GM18508 (cell line): ENCODE data around the gene THSD7A.

Experiments used
- ATAC-seq: cut with Tn5 transposase; IDR thresholded peaks from one replicate; pipeline ENCODE4 v1.9.1; 2021; ENCODE audit warnings: moderate number of reproducible peaks; ENCODE audit not compliant: insufficient read depth, unreplicated experiment

The THSD7A gene

DNA sequence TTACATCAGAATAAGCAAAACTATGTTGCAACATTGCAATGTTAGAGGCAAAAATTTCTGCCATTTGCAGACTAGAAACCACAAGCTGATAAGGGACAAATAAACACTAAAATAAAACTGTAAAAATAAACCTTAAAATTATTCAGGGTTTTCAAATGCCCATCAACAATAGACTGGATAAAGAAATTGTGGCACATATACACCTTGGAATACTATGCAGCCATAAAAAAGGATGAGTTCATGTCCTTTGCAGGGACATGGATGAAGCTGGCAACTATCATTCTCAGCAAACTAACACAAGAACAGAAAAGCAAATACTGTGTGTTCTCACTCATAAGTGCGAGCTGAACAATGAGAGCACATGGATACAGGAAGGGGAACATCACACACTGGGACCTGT is 473.4 kb downstream of the THSD7A start:
- no peak for ATAC-seq

DNA sequence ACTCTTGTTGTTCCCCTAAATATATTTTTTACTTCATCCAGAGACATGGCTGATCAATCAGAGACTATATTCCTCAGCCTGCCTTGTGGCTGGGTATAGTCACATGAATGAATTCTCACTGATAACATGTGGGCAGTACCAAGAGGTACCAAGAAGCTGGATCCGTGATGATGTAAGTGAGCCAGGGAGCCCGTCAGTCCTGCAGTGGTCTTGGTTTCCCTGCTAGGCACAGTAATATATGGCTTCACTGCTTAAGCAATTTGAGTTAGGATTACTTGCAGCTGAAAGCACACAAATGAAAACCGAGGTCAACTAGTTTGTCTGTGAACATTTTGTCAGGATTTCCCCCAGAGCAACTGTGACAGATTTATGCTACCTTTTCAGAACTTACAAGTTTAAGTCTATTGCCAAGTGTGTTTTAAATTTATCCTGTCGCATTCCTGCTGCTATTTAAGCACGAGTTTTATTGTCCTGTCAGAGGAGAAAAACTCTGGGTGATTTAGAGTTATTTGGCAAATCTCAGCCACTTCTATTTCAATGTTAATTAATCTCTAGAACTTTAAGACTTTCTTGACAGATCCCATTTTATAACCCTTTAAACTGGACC is 476.5 kb downstream of the THSD7A start:
- ATAC-seq = no peak

GRCh38 chr7:11346302-11346701 is 485.7 kb downstream of the THSD7A start:
- ATAC-seq = no peak

DNA sequence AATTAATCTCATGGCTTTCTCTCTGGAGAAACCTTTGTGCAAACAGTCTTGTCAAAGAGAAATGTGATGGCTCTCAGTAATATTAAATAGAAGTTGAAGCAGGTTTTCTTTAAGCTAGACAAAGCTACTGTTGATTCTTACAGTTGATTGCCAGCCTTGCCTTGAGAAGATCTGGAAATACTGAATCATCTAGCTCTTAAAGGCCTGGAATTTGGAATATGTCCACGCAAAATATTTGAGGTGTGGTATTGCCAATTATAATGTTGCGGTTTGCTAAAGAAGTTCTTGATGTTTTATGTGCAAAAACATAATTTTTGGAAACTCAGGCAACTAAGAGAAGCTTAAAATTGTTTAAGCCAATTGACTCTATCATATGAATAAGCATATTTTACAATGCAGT is 486.4 kb downstream of the THSD7A start:
- ATAC-seq = no peak

DNA sequence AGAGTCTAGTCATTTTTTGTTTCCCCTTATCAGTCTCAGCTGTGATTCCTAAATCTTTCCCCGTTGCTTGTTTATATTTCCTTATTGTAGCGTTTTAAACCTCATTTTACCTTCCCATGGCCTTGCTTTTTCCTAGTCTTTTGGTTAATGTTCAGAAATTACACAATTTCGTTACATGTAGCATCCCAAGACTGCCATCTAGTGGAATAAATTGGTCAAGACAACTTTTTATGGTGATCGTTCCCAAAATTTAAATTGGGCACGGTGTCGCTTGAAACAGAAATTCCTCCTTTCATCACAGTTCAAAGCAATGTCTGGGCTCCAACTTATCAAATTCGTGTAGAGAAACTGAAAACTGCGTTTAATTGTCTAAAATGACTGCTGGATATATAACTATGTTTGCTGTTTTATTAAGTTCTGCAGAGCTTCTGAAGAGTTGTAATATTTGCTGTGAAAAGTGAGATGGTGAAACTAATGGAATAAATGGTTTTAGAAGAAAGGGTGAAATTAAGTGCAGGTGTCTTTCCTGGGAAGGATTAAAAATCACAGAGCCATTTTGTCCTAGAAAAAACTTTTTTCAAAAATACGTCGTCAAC is 488.1 kb downstream of the THSD7A start:
- ATAC-seq = no peak

GRCh38 chr7:11343136-11343535 is 488.9 kb downstream of the THSD7A start:
- no peak for ATAC-seq

DNA sequence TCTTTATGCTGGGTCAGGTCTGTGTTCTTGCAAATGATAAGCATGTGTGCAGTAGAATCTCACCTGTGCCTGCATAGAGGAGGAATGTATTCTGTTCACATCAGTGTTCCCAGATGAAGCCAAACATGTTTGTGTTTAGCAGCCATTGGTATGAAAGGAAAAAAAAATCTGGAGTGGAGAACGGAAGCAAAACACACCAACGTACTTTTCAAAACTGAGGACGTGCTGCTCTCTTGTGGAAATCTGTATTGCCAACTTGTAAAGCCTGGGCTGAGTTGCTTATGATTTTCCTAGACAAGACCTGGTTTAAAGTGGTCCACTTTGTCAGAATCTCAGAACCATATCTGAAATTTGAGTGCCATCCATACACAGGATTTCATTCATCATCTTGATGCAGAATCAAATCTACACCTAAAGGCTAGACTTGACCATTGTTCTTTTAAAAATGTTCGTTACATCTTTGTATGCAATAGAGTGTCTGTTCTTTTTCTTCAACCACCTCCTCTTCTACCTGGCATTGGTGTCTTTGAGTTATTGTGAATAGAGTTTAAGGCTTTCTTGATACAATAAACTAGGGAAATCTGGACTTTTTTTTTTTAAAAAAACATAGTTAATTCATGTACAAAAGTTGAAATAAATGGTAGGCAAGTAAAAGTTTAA is 490.6 kb downstream of the THSD7A start:
- no peak for ATAC-seq

DNA sequence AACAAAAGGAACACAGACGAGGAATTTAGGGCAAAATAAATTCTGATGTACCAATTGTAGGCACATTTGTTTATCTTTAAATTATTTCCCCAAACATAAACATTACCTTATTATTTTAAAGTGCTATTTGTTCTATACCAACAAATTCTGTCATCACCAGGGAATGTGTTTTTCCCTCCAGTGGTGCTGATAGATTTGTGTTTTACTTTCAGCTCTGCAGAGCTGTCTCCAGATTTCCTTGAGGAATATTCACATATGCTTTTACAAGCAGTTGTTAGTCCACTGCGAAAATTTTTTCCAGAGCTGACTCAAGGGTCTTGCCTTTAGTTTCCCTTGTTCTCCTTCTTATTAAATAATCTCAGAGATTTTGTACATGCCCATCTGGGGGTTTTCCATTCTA is 495.6 kb downstream of the THSD7A start:
- ATAC-seq = no peak

- no peak for ATAC-seq
Observed at GRCh38 chr7:11335947-11336346, 496.1 kb downstream of the THSD7A start.

- ATAC-seq = peak; percentile 29
Observed at GRCh38 chr7:11332865-11333228, 499.2 kb downstream of the THSD7A start.

- ATAC-seq = peak; percentile 90
Observed at GRCh38 chr7:11332186-11332864, 499.7 kb downstream of the THSD7A start.

DNA sequence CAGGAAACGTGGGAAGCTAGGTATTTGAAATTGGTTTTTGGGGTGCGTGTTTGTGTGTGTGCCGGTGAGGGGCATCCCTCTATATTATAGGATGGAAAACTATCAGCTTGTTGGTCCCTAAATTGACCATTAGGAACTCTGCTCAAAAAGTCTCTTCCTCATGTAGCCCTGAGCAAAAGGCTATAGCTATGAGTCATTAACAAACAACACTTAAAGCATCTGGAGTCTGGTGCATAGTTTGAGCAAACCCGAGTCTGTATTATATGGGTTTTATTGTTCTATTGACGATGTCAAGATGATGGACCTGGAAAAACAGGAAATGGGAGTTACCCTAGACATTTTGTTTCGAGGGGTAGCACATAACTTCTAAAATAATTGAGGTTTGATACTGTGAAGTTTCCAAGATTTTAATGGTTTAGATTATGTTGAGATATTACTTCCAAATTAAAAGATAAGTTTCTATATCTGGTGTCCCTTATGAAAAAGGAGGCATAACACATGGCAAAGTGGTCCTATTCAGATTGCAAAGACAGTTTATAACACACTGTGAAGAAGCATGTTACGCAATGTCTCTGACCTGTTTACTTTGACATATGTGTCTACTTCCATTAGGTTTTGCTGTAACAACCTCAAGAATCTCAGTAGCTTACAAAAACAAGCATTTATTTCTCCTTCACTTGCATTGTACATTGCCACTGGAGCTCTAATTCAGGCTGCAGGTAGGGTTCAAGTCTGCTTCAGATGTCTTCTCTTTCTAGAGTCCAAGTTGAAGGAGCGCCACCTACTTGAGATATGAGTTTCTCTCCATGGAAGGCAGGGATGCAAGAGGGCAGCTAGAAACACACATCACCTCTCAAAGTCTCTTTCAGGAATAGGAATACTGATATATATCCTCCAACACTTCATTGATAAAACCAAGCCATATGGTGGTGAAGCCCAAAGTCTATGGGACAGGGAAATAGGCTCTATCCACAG is 500.6 kb downstream of the THSD7A start:
- no peak for ATAC-seq

- ATAC-seq = no peak
Observed at GRCh38 chr7:11330717-11331116, 501.3 kb downstream of the THSD7A start.

GRCh38 chr7:11330208-11330607 is 501.8 kb downstream of the THSD7A start:
- no peak for ATAC-seq

- ATAC-seq = no peak
Observed at GRCh38 chr7:11329626-11330025, 502.4 kb downstream of the THSD7A start.

- ATAC-seq = no peak
Observed at GRCh38 chr7:11328309-11328708, 503.7 kb downstream of the THSD7A start.

DNA sequence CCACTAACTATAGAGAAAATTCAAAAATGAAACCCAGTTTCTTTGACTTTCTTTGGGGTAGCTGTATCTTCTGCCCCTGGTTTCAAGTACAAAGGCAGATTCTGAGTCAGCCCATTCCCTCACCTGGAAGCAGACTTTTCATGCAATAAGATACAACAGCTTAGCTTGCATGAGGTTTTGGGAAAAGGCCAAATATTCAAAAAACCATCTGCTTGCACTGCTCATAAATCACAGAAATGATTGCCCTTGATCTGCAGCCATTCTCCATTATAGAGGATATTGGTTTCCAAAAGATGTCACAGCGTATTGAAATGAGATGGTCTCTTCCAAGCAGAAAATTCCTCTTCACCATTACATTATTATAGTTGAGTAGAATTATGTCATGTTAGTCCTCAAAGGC is 504.4 kb downstream of the THSD7A start:
- no peak for ATAC-seq
